Mucosa of stomach (tissue), 1 donor: ENCODE data around the gene NVL.

Experiments
- H3K27me3 ChIP-seq: one replicate; pipeline ENCODE4 v1.7.0; 2013; ENCODE audit warnings: mild to moderate bottlenecking, low read length; ENCODE audit not compliant: control insufficient read depth, insufficient read depth
- H3K36me3 ChIP-seq: one replicate; pipeline ENCODE4 v1.7.0; 2013; ENCODE audit warnings: low read length; ENCODE audit not compliant: control insufficient read depth, insufficient read depth
- H3K4me1 ChIP-seq: one replicate; pipeline ENCODE4 v1.7.0; 2013; ENCODE audit warnings: mild to moderate bottlenecking, low read length; ENCODE audit not compliant: control insufficient read depth, insufficient read depth
- H3K4me3 ChIP-seq: one replicate; pipeline ENCODE4 v1.7.0; 2013; ENCODE audit warnings: low read length
- H3K9ac ChIP-seq: one replicate; pipeline ENCODE4 v1.7.0; 2013; ENCODE audit warnings: mild to moderate bottlenecking, low read length, moderate library complexity
- H3K9me3 ChIP-seq: one replicate; pipeline ENCODE4 v1.7.0; 2013; ENCODE audit warnings: mild to moderate bottlenecking, low read length, moderate library complexity; ENCODE audit not compliant: control insufficient read depth
- donor health status: Pancreatic carcinoma.

The NVL gene

DNA sequence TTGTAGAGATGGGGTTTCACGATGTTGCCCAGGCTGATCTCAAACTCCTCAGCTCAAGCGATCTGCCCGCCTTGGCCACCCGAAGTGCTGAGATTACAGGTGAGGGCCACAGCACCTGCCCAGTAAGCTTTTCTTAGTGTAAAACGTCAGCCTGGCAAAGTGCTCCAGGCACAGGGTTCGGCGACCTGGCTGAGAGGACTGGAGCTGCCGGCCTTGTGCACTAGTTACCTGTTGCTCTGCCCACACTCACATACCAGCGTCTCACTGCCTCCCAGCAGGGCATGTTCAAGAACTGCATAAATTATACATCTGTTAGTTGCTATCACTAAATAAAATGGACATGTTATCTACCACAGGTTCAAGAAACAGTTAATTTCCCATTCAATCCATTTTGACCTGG lies 91.8 kb downstream of the NVL start:
- no peaks in the 10 kb centered on the region for H3K9me3 ChIP-seq
- H3K27me3 ChIP-seq = no peaks in the 10 kb centered on the region
- no peaks in the 10 kb centered on the region for H3K36me3 ChIP-seq
- no peak overlapping the region for H3K9ac ChIP-seq
- H3K4me3 ChIP-seq = no peak overlapping the region
- no peaks in the 10 kb centered on the region for H3K4me1 ChIP-seq

DNA sequence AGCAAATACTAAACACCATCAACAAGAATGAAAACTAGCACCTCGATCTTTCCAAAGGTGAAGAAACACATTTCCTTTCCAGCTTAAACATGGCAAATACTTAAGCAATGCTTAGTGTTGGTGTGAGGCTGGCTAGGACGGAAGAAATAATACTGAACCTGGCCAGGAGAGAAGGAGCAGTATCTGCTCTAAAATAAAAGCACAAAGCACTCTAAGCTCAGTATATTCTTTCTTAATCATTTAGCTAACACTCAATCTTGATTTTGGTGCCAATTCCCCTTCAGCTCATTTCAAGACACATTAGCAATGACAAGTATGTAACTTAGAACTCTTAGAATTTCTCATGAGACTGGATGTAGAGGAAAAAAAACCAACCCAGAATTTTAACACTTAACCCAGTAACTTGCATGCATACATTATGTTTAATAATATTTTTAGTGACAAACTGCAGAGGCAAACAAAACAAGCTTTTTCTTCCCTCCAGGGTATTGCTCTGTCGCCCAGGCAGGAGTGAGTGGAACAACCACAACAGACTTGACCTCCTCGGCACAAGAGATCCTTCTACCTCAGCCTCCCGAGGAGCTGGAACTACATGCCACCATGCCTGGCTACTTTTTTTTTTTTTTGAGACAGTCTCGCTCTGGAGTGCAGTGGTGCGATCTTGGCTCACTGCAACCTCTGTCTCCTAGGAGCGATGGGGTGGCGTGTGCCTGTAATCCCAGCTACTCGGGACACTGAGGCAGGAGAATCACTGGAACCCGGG lies 92.7 kb downstream of the NVL start:
- H3K9ac ChIP-seq = no peak overlapping the region
- H3K4me1 ChIP-seq = no peaks in the 10 kb centered on the region
- H3K4me3 ChIP-seq = no peak overlapping the region
- no peaks in the 10 kb centered on the region for H3K27me3 ChIP-seq
- H3K36me3 ChIP-seq = no peaks in the 10 kb centered on the region
- H3K9me3 ChIP-seq = no peaks in the 10 kb centered on the region

DNA sequence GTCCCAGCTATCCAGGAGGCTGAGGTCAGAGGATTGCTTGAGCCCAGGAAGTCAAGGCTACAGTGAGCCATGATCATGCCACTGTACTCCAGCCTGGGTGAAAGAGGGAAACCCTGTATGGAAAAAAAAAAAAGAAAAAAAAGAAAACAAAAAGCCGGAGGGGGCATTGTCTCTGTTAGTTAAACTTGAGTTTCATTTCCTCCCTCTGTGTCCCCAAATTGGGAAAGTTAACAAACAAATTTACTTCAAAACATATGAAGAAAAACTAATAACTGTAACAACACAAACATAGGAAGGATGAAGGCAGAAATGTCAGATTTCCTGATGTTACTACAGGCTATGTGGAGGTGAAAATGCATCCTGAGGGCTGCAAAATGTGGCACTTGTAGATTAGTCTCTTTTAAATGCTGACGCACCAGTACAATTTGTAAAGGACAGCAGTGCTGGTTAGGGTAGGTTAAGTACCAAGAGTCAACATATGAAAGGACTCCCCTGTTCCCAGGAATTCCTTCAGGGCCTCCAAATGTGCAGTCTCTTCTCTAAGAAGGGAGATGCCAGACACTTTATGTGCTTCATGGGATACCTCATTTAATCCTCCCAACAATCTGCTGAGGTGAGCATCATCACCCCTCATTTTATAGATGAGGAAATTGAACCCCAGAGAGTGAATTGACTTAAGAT lies 94.0 kb downstream of the NVL start:
- Histone ChIP-seq H3K36me3 (no peaks in the 10 kb centered on the region), H3K4me1 (no peaks in the 10 kb centered on the region), H3K27me3 (no peaks in the 10 kb centered on the region), H3K9me3 (no peaks in the 10 kb centered on the region), H3K4me3 (no peak overlapping the region), H3K9ac (no peak overlapping the region)

DNA sequence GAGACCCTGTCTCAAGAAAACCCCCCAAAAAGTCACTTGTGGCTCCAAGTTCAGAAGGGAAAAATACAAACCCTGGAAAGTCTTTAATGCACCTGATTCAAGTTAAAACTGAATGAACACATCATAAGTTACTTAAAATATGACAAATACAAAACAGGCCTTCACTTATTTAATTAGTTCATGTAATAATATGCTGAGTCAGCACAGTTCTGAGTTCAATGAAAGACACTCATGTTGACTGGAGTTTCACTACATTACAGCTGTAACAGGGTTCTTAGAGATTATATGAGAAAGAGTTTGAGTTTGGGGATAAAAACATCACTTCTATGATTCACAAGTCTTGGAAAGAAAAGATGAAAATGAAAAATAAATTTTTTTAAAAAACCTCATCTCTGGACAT lies 96.0 kb downstream of the NVL start:
- no peak overlapping the region for H3K9ac ChIP-seq
- H3K9me3 ChIP-seq = no peaks in the 10 kb centered on the region
- H3K4me1 ChIP-seq = no peaks in the 10 kb centered on the region
- H3K27me3 ChIP-seq = no peaks in the 10 kb centered on the region
- H3K36me3 ChIP-seq = no peaks in the 10 kb centered on the region
- no peak overlapping the region for H3K4me3 ChIP-seq

DNA sequence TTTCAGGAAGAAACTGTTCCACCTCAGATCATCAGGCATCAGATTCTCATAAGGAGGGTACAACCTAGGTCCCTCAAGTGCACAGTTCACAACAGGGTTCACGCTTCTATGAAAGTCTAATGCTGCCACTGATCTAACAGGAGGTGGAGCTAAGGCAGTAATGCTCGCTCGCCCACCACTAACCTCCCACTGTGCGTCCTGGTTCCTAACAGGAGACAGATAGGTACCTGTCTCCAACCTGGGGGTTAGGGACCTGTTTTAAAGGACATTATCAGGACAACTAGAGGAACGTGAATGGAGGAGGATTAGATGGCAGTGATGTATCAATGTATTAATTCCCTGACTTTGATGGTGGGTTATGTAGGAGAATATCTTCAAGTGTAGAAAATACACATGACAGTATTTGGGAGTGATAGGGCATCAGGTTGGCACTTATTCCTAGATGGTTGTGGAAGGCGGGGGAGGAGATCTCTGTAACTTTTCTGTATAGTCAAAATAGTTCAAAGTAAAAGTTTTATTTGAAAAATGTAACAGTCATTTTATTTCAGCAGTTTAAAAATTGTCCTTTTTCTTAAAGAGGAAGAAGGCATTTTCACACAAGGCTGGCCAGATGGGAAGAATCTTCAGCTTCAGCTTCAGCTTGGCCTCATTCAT lies 103.0 kb downstream of the NVL start:
- H3K27me3 ChIP-seq = no peaks in the 10 kb centered on the region
- no peaks in the 10 kb centered on the region for H3K9me3 ChIP-seq
- H3K9ac ChIP-seq = no peak overlapping the region
- peaks cover 12% of the 10 kb centered on the region for H3K4me1 ChIP-seq
- peaks cover 8% of the 10 kb centered on the region for H3K36me3 ChIP-seq
- no peak overlapping the region for H3K4me3 ChIP-seq

DNA sequence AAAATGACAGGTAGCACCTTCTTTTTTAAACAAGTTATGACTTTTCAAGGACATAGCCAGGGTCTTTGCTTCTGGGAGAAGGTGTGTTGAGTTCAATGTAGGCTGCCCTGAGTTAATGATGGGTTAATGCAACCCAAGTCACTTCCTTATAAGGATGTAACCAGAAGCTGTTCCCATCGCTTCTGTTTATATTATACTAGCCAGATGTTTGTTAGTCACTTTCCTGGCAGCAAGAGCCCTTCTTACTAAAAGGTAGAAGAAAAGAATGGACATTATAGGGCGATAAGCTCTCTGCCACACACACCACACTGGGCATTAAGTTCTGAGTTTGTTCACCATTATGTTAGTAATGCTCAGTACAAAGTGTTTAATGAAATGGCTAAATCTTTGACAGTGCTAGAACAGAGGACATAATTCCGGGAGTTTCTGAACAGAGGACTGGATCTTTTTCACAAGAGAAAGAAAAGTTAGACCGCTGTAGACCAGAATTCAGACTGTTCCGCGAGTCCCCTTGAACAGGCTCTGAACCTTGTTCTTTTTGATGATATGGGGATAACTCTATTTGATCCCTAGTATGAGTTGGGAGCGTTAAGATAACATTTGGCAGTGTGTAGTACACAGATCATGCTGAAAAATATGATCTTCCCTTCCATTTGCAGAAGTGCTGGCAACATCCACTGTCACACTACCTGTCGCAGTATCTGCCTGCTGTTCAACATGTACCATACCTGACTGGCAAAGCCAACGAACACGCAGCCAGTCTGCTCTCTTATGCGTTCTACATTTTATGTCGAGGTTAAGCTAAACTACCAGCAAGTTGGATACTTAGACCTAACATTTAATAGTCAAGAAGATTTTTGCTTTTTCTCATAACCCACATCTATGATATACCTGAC lies 105.9 kb downstream of the NVL start:
- H3K36me3 ChIP-seq = peaks cover 8% of the 10 kb centered on the region
- H3K9ac ChIP-seq = no peak overlapping the region
- H3K4me3 ChIP-seq = no peak overlapping the region

DNA sequence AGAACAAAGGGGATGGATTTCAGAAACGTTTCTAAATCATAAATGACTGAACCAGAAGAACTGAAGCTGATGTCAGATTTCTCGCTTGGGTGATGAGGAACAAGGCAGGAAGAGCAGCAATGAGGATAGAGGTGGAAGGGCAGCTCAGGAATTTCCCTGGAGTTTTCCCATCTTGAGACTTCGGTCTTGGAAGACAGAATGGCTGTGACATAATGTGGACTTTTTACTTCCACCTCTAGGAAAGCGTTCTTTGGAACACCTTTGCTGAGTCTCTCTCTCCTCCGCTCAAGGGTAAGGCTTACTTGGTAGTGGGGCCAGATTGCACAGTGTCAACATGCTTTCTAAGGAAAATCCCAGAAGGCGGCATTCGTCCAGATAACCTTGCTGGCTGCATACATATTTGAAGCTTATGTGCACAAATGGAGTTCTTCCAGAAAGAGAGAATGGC lies 110.3 kb downstream of the NVL start:
- H3K9ac ChIP-seq = no peak overlapping the region
- H3K4me3 ChIP-seq = no peak overlapping the region
- H3K36me3 ChIP-seq = no peaks in the 10 kb centered on the region

More for the DNA sequence above, 105.9 kb downstream of the NVL start:
- Histone ChIP-seq H3K4me1 (peaks cover 22% of the 10 kb centered on the region), H3K27me3 (no peaks in the 10 kb centered on the region), H3K9me3 (no peaks in the 10 kb centered on the region)

DNA sequence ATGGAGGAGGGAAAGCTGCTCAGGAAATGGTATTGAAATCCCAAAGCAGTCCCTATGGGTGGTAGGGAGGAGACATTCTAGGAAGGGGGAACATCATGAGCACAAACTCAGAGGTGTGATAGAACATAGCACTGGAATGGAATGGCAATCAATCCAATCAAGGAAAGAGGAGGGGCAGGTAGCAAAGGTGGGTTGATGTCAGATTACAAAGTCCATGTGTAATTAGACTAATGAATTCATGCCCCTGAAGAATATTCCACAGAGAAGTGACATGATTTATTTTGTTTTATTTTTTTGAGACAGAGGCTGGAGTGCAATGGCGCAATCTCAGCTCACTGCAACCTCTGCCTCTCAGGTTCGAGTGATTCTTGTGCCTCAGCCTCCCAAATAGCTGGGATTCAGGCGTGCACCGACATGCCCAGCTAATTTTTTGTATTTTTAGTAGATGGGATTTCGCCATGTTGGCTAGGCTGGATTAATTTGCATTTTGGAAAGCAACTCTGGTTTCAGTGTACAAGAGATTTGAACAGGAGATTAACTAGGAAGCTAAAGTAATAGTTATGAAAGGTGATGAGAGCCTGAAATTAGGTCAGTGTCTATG lies 110.9 kb downstream of the NVL start:
- no peak overlapping the region for H3K4me3 ChIP-seq

More for the DNA sequence above, 110.3 kb downstream of the NVL start:
- Histone ChIP-seq H3K9me3 (no peaks in the 10 kb centered on the region), H3K27me3 (no peaks in the 10 kb centered on the region), H3K4me1 (peaks cover 33% of the 10 kb centered on the region)

DNA sequence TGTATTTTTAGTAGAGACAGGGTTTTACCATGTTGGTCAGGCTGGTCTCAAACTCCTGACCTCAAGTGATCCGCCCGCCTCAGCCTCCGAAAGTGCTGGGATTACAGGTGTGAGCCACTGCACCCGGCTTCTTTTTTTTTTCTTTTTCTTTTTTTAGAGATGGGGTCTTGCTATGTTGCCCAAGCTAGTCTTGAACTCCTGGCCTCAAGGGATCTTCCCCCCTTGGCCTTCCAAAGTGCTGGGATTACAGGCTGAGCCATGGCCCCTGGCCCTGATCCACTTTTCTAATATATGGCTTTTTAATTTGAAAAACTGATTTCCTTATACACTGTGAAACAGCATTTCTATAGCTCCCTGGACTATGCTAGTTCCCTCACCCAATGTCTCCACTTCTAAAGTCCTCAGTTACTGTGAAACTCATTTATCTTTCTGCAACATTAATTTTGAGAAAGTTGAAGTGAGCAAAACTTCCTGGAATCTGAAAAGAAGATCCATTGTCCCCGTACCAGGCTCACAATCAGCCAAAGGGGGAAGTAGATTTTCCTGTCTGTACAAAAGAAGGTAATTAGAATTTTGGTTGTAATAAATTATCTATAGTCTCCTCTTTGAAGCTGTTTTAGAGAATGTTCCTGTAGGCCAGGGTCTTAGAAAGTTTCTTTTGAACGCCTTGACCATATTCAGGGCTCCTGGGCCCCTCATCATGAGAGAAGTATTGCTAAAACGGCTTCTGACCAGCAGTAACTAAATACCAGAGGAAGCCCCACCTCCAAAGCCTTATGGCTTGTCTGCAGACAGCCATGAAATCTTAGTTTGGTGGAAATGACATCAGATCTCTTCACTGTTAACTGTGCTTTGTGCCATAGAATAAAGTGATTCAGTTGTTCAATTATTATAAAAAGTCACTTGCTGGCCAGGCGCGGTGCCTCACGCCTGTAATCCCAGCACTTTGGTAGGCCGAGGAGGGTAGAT lies 112.0 kb downstream of the NVL start:
- no peak overlapping the region for H3K9ac ChIP-seq

More for the DNA sequence above, 110.9 kb downstream of the NVL start:
- no peaks in the 10 kb centered on the region for H3K9me3 ChIP-seq
- no peaks in the 10 kb centered on the region for H3K36me3 ChIP-seq
- peaks cover 32% of the 10 kb centered on the region for H3K4me1 ChIP-seq
- no peak overlapping the region for H3K9ac ChIP-seq
- no peaks in the 10 kb centered on the region for H3K27me3 ChIP-seq

DNA sequence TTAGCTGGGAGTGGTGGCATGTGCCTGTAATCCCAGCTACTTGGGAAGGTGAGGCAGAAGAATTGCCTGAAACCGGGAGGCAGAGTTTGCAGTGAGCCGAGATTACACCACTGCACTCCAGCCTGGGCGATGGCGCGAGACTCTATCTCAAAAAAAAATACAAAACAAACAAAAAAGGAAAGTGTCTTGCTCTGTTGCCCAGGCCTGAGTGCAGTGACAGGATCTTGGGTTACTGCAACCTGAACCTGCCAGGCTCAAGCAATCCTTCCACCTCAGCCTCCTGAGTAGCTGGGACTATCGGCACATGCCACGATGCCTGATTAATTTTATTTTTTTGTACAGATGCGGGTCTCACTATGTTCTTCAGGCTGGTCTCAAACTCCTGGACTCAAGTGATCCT lies 113.6 kb downstream of the NVL start:
- Histone ChIP-seq H3K36me3 (no peaks in the 10 kb centered on the region), H3K9ac (no peak overlapping the region), H3K27me3 (no peaks in the 10 kb centered on the region), H3K9me3 (no peaks in the 10 kb centered on the region), H3K4me1 (peaks cover 43% of the 10 kb centered on the region), H3K4me3 (no peak overlapping the region)

More for the DNA sequence above, 112.0 kb downstream of the NVL start:
- Histone ChIP-seq H3K4me3 (no peak overlapping the region), H3K36me3 (no peaks in the 10 kb centered on the region), H3K9me3 (no peaks in the 10 kb centered on the region), H3K4me1 (peaks cover 32% of the 10 kb centered on the region), H3K27me3 (no peaks in the 10 kb centered on the region)
